GM18505 (cell line): ENCODE data around the gene OMA1.

Experiments
- ATAC-seq: cut with Tn5 transposase; IDR thresholded peaks from one replicate; pipeline ENCODE4 v1.9.1; 2021; ENCODE audit not compliant: unreplicated experiment
- POLR2A ChIP-seq: IDR thresholded peaks from 4 replicates; pipeline ENCODE4 v1.6.1; 2011; ENCODE audit warnings: borderline replicate concordance; ENCODE audit not compliant: insufficient read depth, insufficient read length; ENCODE audit errors: extremely low read depth

Gene OMA1

GRCh38 chr1:58477390-58477789 lies 69.1 kb downstream of the OMA1 start:
- TF ChIP-seq POLR2A: no peak
- no peak for ATAC-seq

- ATAC-seq: no peak
- no peak for TF ChIP-seq POLR2A
Observed at GRCh38 chr1:58476179-58476578, 70.3 kb downstream of the OMA1 start.

- no peak for ATAC-seq
- TF ChIP-seq POLR2A: no peak
Observed at GRCh38 chr1:58469476-58469875, 77.0 kb downstream of the OMA1 start.

DNA sequence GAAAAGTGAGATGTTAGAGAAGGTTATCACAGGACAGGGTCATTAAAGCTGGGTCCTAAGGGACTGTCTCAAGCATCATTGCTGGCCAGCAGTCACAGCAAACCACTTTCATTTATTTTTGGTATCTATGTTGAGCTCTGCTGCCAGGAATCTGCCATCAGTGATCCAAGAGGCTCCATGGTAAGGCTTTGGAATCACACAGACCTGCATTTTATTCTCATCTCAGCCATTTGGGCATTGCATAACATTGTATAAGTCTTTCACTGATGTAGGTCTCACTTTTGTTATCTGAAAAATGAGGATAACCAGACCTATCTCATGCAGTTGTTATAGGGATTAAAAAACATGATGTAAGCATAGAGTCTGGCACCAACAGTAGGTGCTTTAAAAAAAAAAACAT lies 77.5 kb downstream of the OMA1 start:
- TF ChIP-seq POLR2A: no peak
- ATAC-seq: no peak

GRCh38 chr1:58468612-58469011 lies 77.9 kb downstream of the OMA1 start:
- no peak for ATAC-seq
- no peak for TF ChIP-seq POLR2A

- TF ChIP-seq POLR2A: no peak
- no peak for ATAC-seq
Observed at GRCh38 chr1:58466630-58467241, 79.8 kb downstream of the OMA1 start.

DNA sequence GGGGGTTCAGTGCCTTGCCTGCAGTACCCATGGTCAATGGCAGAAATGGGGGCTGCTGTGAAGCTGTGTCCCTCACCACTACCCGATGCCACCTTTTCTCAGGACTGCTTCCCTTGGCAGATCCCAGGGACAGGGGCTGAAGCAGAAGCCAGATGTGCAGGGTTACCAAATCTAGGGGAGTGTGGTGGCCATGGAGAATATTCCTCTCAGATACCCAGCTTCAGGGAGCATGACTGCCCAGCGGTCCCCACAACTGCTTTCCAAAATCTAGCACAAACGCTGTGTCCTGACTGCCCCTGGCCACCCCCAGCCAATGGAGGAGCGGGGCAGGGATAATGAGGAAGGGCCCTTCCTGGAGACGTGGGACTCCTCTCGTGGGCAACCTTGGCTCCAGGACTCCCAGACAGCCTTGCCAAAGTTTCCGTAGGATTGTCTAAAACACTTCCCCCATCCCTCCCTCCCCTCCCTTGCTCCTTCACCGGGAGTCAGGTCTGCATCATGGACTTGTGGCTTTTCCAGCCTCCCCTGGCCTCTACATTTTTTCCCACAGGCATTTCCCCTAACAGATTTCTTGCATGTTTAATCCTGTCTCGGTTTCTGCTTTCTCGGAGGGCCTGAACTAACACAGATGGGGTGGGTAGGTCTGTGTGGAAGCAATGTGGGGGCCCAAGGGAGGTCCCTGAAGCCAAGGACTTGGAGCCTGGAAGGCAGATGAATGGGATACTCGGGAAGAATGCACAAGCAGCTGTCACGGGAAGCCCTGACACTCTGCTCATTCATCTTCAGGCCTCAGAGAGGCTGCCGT lies 80.5 kb downstream of the OMA1 start:
- no peak for TF ChIP-seq POLR2A

DNA sequence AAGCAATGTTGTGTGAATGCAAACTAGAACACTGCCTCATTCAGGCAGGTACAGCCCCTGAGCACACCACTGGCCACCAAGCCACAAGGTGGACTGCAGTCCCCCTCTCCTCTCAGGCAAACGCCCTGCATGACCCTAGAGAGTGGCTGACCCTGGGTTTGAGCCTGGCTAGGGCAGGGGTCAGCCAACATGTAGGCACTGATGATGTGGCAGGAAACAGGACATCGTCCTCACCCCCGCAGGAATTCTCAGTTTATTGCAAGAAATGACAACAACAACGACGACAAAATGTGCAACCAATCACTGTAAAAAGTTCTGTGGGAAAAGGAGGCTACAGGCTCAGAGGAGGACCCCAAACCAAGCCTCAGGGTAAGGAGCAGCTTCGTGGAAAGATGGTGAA lies 81.3 kb downstream of the OMA1 start:
- ATAC-seq: no peak
- no peak for TF ChIP-seq POLR2A

More for the DNA sequence above, 80.5 kb downstream of the OMA1 start:
- no peak for ATAC-seq

- ATAC-seq: no peak
- no peak for TF ChIP-seq POLR2A
Observed at GRCh38 chr1:58460469-58460868, 86.1 kb downstream of the OMA1 start.

GRCh38 chr1:58459911-58460310 lies 86.6 kb downstream of the OMA1 start:
- no peak for ATAC-seq
- no peak for TF ChIP-seq POLR2A

DNA sequence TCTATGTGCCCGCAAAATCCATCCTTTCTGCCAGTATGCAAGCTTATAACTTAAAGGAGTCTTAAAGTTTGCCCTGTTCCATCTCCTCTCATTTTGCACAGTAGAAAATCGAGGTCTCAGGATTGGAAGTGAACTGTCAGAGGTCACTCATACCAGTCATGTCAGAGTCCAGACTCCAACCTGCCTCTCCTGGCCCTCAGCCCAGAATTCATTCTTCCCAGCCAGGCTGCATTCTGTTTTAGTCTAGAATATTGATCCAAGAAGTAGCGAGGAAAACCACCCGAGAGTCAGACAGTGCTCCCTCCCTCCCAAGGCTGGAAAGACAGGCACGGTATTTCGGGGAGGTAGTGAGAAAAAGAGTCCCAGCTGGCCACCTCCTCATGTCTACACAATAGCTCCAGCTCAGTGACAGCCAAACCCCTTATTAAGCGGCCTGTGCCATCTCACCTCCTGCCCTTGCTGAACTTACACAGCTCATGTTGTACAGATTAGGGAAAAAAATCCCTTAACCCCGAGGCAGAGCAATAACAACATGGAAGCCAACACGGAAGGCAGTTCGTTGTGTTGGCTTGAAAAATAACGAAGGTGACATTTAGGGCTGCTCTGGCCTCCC lies 89.4 kb downstream of the OMA1 start:
- TF ChIP-seq POLR2A: no peak
- no peak for ATAC-seq

- ATAC-seq: no peak
- TF ChIP-seq POLR2A: no peak
Observed at GRCh38 chr1:58456470-58456869, 90.1 kb downstream of the OMA1 start.

GRCh38 chr1:58454807-58455206 lies 91.7 kb downstream of the OMA1 start:
- ATAC-seq: no peak
- TF ChIP-seq POLR2A: no peak

DNA sequence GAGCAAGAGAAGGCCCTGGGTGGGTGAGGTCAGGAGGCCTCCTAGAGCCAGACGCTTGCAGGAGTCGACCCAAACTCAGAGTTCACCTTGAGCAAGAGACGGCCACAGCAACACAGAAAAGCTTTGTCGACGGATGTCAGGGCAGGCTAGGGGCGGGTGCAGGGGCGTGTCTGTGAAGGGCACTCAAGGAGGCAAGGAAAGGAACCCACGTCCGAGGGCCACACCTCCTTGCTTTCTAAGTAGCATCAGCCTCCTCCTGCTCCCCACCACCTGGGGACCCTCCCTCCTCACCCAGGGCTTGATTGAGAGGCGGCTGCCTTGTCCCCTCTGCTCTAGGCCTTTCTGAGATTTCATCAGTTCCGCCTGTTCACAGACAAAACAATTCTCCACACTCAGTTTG lies 92.1 kb downstream of the OMA1 start:
- no peak for TF ChIP-seq POLR2A
- ATAC-seq: no peak

GRCh38 chr1:58451560-58452191 lies 94.8 kb downstream of the OMA1 start:
- no peak for ATAC-seq
- TF ChIP-seq POLR2A: no peak

GRCh38 chr1:58447886-58448285 lies 98.6 kb downstream of the OMA1 start:
- no peak for ATAC-seq
- no peak for TF ChIP-seq POLR2A
